IPS-20b (cell line): ENCODE measurements around the gene EML1.
A peak's percentile ranks its signal among the peaks of the same experiment; 100 is the strongest.

Experiments used
- H3K27ac ChIP-seq: one replicate; pipeline ENCODE4 v1.5.1; 2013; ENCODE audit warnings: low read length
- H3K27me3 ChIP-seq: 2 replicates; pipeline ENCODE4 v1.6.1; 2013; ENCODE audit warnings: mild to moderate bottlenecking, low read length, inconsistent platforms; ENCODE audit not compliant: insufficient read depth
- H3K36me3 ChIP-seq: 2 replicates; pipeline ENCODE4 v1.6.1; 2013; ENCODE audit warnings: low read depth, mild to moderate bottlenecking, inconsistent platforms, low read length, moderate library complexity; ENCODE audit not compliant: insufficient read depth
- H3K4me1 ChIP-seq: 2 replicates; pipeline ENCODE4 v1.6.1; 2013; ENCODE audit warnings: mild to moderate bottlenecking, control low read depth, inconsistent platforms, low read length, moderate library complexity; ENCODE audit not compliant: insufficient read depth
- H3K4me3 ChIP-seq: 2 replicates; pipeline ENCODE4 v1.5.1; 2013; ENCODE audit warnings: mild to moderate bottlenecking, low read length, inconsistent platforms
- H3K9ac ChIP-seq: 2 replicates; pipeline ENCODE4 v1.6.1; 2013; ENCODE audit warnings: low read depth, mild to moderate bottlenecking, inconsistent platforms, low read length, moderate library complexity
- H3K9me3 ChIP-seq: 2 replicates; pipeline ENCODE4 v1.6.1; 2013; ENCODE audit warnings: mild to moderate bottlenecking, low read depth, low read length, inconsistent platforms; ENCODE audit not compliant: insufficient read depth

The EML1 gene

DNA sequence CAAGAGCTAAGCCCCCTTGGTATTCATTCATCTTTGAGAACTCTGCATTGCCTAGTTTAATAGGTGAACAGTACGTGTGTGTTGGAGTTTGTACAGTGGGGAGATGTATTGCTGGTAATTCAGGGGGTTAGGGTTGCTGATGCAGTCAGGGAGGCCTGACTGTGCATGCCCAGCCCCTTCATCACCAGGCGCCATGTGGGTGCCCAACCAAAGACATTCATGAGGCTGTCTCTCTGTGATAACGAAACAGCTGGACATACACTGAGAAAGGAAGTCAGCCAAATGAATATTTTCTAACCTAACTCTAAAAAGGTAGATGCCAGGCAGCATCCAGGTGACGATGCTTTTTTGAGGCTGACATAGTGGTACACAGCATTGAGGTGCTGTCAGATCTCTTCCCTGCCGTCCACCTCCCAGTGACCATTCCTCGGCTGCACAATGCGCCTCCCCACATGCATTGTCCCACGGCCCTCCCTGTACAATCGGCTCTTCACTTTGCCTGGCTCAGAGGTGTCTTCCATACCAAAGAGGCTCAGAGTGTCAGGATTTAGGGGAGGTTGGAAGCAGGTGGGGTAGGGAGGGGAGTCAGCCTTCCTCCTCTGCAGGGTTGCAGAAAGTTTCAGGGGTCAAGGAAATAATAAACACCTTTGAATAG lies 19.0 kb downstream of the EML1 start:
- no peak overlapping the region for H3K27ac ChIP-seq
- H3K27me3 ChIP-seq = no peaks in the 10 kb centered on the region
- no peaks in the 10 kb centered on the region for H3K9me3 ChIP-seq
- no peak overlapping the region for H3K4me3 ChIP-seq
- H3K9ac ChIP-seq = no peak overlapping the region
- no peaks in the 10 kb centered on the region for H3K4me1 ChIP-seq
- no peaks in the 10 kb centered on the region for H3K36me3 ChIP-seq

GRCh38 chr14:99812892-99813291 lies 19.7 kb downstream of the EML1 start:
- Histone ChIP-seq H3K9ac (no peak overlapping the region), H3K4me1 (no peaks in the 10 kb centered on the region), H3K27me3 (no peaks in the 10 kb centered on the region), H3K9me3 (no peaks in the 10 kb centered on the region), H3K36me3 (no peaks in the 10 kb centered on the region), H3K27ac (no peak overlapping the region), H3K4me3 (no peak overlapping the region)

DNA sequence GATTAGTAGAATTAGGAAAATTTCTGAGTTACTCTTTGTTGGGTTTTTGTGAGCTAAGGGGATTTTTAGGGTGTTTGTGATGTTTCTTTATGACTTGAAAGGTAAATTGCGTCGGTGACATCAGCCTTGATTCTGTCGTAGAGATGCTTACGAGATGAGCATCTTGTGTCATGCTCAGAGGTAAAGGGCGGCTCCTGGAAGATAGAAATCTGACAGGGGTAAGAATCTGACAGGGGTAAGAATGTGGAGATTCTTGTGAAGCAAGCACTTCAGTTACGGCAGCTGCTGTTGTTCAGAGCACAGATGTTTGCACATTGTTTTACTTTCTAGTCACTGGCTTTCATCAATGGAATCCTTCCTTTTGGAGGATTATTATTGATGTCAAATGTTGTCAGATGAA lies 22.5 kb downstream of the EML1 start:
- H3K27me3 ChIP-seq = no peaks in the 10 kb centered on the region
- H3K9me3 ChIP-seq = no peaks in the 10 kb centered on the region
- H3K36me3 ChIP-seq = no peaks in the 10 kb centered on the region
- H3K27ac ChIP-seq = no peak overlapping the region
- H3K4me3 ChIP-seq = no peak overlapping the region
- H3K9ac ChIP-seq = no peak overlapping the region
- peaks cover 3% of the 10 kb centered on the region; the same call in 1 of the 2 replicates for H3K4me1 ChIP-seq

GRCh38 chr14:99816217-99816616 lies 23.0 kb downstream of the EML1 start:
- H3K36me3 ChIP-seq = no peaks in the 10 kb centered on the region
- H3K4me1 ChIP-seq = peaks cover 3% of the 10 kb centered on the region; the same call in 1 of the 2 replicates
- H3K27ac ChIP-seq = no peak overlapping the region
- H3K27me3 ChIP-seq = no peaks in the 10 kb centered on the region
- no peak overlapping the region for H3K4me3 ChIP-seq
- H3K9me3 ChIP-seq = no peaks in the 10 kb centered on the region
- no peak overlapping the region for H3K9ac ChIP-seq

GRCh38 chr14:99816642-99817041 lies 23.4 kb downstream of the EML1 start:
- Histone ChIP-seq H3K4me3 (no peak overlapping the region), H3K36me3 (no peaks in the 10 kb centered on the region), H3K27me3 (no peaks in the 10 kb centered on the region), H3K9ac (no peak overlapping the region), H3K27ac (no peak overlapping the region), H3K9me3 (no peaks in the 10 kb centered on the region), H3K4me1 (peaks cover 5% of the 10 kb centered on the region; the same call in 1 of the 2 replicates)

- H3K9ac ChIP-seq = no peak overlapping the region
- no peak overlapping the region for H3K4me3 ChIP-seq
- peaks cover 12% of the 10 kb centered on the region; the same call in 1 of the 2 replicates for H3K4me1 ChIP-seq
- H3K36me3 ChIP-seq = no peaks in the 10 kb centered on the region
- no peaks in the 10 kb centered on the region for H3K27me3 ChIP-seq
- no peaks in the 10 kb centered on the region for H3K9me3 ChIP-seq
- no peak overlapping the region for H3K27ac ChIP-seq
These were observed 24.1 kb downstream of the EML1 start for GRCh38 chr14:99817331-99817730.

DNA sequence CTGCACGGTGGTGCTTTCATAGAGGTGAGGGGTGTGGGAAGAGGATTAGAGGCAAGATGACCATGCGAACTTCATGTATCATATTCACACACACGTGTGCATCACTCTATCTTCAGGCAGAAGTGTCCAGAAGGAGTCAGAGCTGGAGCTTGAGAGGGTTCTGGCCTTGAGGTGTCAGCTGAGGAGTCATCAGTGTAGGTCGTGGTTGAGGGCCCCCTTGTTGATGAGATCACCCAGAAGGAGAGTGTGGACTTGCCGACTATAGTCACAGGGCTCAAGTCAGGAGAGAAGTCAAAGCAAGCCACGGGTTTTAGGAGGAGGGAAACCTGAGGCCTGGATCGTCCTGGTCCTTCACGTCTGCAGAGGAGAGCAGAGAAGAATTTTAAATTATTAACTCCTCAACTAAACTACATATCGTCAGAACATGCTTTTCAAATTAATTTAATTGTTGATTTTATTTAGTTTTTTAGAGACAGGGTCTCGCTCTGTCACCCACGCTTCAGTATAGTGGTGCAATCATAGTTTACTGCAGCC lies 25.4 kb downstream of the EML1 start:
- Histone ChIP-seq H3K4me1 (peaks cover 18% of the 10 kb centered on the region; the same call in 1 of the 2 replicates), H3K27ac (no peak overlapping the region), H3K36me3 (no peaks in the 10 kb centered on the region), H3K9me3 (no peaks in the 10 kb centered on the region), H3K9ac (no peak overlapping the region), H3K27me3 (no peaks in the 10 kb centered on the region), H3K4me3 (no peak overlapping the region)

- Histone ChIP-seq H3K4me3 (no peak overlapping the region), H3K27ac (no peak overlapping the region), H3K27me3 (no peaks in the 10 kb centered on the region), H3K36me3 (no peaks in the 10 kb centered on the region), H3K9ac (no peak overlapping the region), H3K4me1 (peaks cover 18% of the 10 kb centered on the region; the same call in 1 of the 2 replicates), H3K9me3 (no peaks in the 10 kb centered on the region)
These were observed 26.3 kb downstream of the EML1 start for GRCh38 chr14:99819514-99819913.

DNA sequence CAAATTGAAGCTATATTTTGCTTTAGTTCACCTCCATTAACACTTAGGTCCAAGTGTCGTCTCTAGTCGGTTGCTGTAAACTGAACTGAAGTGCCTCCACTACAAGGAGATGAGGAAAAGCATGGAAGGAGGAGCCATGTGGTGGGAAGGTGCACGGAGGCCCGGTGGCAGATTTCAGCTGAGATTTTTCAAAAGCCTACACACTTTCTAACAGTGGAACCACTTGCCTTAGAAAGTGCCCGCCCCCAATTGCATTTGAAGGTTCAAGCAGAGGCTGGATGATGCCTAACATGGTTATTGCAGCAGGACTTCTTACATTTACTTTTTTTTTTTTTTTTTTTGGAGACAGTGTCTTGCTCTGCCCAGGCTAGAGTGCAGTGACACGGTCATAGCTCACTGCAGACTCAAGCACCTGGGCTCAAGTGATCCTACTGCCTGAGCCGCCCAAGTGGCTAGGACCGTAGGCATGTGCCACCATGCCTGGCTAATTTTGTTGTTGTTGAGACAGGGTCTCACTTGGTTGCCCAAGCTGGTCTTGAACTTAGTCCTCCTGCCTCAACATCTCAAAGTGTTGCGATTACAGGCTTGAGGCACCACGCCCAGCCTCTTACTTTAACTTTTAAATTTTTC lies 27.6 kb downstream of the EML1 start:
- Histone ChIP-seq H3K27me3 (no peaks in the 10 kb centered on the region), H3K4me1 (peaks cover 23% of the 10 kb centered on the region; the same call in 1 of the 2 replicates), H3K27ac (no peak overlapping the region), H3K4me3 (no peak overlapping the region), H3K9me3 (no peaks in the 10 kb centered on the region), H3K9ac (no peak overlapping the region), H3K36me3 (no peaks in the 10 kb centered on the region)

DNA sequence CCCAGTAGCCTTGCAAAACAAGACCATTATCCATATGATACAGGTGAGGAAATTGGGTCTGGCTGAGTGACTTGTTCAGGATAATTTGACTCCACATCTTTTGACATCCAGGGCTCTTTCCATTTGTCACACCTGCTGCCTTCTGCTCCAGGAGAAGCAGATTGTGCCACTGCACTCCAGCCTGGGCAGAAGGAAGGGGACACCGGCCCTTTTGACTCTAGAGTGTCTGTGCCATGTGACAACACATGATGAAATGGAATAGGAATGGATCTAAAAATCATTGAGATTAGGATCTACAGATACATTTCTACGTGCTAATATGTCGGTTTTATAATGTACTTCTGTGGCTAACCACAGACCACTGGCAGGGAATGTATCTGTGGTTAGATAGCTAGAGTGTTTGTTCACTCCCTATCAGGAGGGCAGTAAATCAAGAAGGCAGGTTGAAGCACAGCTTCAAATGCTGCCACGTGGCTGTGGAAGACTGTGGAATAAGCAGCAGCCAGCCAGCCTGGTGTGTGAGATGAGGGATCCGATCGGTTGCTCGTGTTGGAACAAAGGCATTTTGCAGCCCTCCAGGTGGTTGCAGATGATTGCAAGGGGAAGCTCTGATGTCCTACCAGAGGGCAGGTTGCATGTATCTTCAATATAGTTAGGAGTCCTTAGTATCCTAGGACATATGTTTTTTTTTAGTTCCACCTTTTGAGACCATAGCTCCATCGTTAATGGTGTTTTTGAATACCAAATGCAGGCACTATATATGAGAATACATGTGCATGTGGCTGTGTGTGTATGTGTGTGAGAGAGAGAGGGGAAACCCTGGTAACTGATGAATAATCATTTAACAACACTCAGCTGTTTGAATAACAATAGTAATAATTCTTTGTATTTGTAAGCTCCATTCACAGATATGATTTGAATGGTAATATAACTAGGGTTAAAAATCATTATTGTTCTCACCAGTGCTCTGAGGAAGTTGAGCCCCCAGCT lies 28.6 kb downstream of the EML1 start:
- H3K4me3 ChIP-seq = no peak overlapping the region
- no peaks in the 10 kb centered on the region for H3K36me3 ChIP-seq
- H3K27ac ChIP-seq = no peak overlapping the region
- H3K4me1 ChIP-seq = peaks cover 23% of the 10 kb centered on the region; the same call in 1 of the 2 replicates
- H3K27me3 ChIP-seq = no peaks in the 10 kb centered on the region
- no peak overlapping the region for H3K9ac ChIP-seq
- H3K9me3 ChIP-seq = no peaks in the 10 kb centered on the region

DNA sequence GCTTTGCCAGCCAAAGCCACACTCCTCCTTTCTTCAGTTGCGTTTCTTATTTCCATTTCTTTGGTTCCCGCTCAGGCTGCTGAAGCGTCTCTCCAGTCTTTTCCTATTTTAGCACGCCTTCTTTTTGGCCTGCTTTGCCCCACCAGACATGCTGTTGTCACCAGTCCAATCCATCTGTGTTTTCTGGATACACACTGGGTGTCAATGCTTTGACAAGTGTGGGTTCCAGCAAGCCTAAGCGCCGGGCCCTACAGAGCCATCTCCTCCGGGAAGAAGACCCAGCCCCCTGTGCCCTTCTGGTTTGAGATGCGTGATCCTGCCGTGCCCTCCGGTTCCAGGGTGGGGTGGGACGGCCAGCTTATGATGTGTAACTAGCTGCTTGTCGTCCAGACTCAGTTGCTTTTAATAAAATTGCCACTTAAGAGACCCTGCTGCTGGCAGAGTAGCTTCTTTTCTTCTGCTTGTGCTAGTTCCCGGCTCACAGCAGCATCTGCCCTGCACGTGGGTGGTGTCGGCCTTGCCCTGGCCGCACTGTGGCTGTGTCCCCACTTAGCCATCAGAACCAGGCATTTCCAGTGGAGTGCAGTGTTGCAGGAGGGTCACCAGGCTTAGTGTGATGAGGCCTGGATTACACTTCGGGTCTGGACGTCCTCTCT lies 29.7 kb downstream of the EML1 start:
- H3K4me1 ChIP-seq = peaks cover 23% of the 10 kb centered on the region; the same call in 1 of the 2 replicates
- H3K9me3 ChIP-seq = no peaks in the 10 kb centered on the region
- no peaks in the 10 kb centered on the region for H3K36me3 ChIP-seq
- no peak overlapping the region for H3K4me3 ChIP-seq
- H3K27ac ChIP-seq = no peak overlapping the region
- no peaks in the 10 kb centered on the region for H3K27me3 ChIP-seq
- H3K9ac ChIP-seq = 0 out of 2 replicates have a peak overlapping the region, but pooled peaks have one; percentile 10
